Activated T-cell treated with anti-CD3 and anti-CD28 coated beads for 1 hour (primary cell): ENCODE data around the gene ATP9B.
"Not testable (repeated sequence)": the region's sequence is repeated elsewhere in the genome, so short reads cannot be mapped to it uniquely, and the experiment has no call there.

Experiments used
- DNase-seq: peaks from one replicate; pipeline ENCODE4 v3.0.0-alpha.2; 2020; ENCODE audit warnings: low read depth

Gene ATP9B

DNA sequence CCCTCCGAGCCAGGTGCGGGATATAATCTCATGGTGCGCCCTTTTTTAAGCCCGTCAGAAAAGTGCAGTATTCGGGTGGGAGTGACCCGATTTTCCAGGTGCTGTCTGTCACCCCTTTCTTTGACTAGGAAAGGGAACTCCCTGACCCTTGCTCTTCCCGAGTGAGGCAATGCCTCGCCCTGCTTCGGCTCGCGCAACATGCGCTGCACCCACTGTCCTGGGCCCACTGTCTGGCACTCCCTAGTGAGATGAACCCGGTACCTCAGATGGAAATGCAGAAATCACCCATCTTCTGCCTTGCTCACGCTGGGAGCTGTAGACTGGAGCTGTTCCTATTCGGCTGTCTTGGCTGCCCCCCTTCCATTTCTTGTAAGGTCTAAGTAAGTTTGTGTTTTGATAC is 221.2 kb downstream of the ATP9B start:
- DNase-seq, result not testable (repeated sequence)

DNA sequence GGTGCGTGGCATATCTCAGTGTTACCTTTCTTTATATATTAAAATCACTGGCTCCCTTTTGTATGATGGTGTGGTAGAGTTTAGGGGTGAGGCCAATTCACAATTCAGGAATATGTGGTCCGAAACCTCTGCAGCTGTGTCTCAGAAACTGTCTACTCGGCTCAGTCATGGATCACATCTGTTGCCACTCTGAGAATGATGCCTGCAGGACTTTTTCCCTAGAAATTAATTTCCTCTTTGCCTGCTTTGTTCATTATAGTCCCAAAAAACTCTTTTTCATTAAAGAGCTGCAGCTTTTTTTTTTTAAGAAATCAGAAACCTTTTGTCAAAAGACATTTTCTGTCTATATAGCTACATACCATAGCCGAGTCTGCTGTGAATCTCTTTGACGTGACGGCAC is 221.7 kb downstream of the ATP9B start:
- DNase-seq, result no peak

DNA sequence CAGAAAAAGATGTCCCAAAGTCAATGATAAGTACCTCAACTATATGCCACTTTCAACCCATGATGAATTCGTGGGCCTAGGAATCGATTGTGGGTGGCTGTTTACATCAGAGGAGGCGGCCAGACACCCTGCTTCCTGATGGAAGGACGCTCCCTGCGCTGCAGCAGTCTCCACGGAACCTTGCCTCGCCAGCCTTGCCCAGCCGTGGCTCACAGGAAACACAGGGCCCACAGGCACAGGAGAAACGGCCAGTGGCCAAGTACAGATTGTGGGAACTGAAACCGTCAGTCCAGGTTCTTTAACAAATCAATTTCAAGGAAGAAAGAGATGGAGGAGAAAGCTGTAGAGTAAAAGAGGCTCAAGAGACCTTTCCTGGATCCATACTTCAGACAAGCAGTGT is 225.0 kb downstream of the ATP9B start:
- DNase-seq, result no peak

DNA sequence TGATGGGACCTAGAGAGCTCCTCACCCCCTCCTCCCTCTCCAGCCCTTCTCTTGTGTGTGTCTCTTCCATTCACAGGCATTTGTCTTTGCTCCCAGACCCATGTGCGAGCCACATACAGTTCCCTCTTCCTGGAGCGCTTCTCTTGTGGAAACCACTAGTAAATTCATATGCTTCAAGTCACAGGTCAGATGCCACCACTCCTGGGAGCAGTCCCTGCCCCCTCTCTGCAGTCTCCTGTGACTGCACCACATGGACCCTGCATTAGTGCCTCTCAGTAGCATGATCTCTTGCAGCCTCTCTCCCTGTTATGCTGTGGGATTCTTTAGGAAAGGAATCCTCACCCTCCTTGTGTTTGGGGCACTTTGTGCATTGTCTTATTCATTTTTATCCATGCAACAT is 230.1 kb downstream of the ATP9B start:
- no peak for DNase-seq

DNA sequence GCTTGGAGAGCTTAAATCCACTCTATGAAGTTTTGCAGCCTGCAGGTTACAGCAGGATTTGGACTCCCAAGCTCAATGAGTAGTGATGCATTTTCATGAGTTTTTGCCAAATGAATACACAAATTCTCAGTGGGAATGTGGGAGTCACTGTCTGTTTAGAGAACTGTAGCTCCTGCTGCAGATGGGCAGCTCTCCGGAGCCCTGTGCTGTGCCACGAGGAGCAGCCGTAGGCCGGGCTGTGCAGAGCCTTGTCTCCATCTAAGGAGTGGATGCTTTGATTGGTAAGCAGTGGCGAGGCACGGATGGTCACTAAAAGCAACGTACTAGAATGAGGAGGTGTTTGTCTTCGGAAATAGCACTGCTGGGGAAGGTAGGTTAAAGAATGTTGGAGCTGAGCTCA is 230.5 kb downstream of the ATP9B start:
- no peak for DNase-seq

DNA sequence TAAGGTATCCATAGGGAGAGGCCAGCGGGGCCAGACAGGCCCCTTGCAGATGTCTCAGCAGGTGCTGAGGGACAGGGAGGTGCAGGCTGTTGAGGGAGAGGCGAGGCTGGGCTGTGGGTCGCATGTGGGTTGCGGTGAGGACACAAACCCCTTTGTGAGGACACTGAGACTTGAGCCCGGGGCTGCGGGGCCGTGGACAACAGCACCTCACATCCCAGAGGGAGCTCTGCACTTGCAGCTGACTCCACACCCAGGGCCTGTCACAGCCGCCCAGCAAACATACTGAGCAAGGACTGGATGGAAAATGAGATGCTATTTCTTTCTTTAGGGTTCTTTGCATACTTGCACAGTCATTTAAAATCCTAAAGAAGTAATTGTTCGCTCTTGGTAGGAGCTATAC is 231.2 kb downstream of the ATP9B start:
- no peak for DNase-seq

DNA sequence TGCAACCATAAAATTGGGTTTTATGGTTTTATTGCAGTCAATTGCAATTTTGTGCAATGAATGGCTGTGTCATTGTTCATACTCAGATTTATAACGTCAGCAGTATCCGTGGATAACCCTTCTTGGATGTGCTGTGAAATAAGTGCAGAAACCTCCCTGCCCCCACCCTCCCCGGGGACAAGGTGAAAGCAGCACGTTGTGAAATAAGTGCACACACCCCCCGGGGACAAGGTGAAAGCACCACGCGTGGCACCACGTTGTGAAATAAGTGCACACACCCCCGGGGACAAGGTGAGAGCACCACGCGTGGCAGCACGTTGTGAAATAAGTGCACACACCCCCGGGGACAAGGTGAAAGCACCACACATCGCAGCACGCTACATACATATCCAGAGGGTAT is 232.9 kb downstream of the ATP9B start:
- no peak for DNase-seq

DNA sequence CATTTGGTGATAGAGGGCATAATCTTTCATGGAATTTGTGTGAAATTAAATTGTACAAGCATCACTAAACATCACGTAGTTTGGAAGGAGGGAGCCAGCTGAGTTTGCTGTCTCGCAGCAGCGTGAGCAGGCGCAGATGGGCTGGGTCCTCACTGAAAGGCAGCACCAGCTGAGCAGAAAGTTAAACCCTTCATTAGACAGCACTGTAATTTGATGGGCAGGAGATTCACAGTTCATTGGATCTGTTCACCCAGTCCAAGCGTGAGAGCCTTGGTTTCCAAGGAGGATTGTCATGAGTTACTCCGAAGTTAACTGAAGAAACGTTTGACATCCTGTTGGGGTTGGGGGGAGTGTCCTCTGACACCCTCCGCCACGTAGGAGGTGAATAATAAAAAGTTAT is 236.7 kb downstream of the ATP9B start:
- no peak for DNase-seq

DNA sequence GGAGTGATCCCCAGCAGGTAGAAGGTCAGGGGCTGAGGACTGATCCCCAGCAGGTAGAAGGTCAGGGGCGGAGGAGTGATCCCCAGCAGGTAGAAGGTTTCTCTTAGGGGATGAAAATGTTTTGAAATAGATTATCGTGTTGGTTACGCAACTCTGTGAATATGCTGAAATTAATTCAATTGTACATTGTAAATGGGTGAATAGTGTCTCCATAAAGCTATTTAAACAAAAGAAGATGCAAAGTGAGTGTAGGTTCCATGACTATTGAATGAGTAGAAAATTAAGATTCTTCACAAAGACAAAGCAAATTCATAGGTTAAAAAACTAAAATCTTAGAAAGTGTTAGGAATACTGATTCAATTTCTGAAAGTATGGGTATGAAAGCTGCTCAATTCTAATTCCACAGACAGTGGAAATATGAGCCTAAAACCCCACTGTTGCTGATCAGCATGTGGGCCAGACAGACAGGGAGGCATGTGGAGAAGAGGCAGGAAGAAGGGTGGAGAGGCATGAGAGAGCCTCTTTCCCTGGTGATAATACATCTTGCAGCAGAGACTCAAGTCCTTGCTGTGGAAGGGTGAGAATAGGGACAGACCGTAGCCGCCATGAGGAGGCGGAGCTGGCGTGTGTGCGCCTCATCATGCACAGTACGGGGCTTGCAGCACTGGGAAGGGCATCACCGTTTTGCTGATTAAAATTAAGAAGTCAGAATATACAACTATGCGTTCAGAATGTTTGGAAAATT is 240.6 kb downstream of the ATP9B start:
- DNase-seq, result no peak

DNA sequence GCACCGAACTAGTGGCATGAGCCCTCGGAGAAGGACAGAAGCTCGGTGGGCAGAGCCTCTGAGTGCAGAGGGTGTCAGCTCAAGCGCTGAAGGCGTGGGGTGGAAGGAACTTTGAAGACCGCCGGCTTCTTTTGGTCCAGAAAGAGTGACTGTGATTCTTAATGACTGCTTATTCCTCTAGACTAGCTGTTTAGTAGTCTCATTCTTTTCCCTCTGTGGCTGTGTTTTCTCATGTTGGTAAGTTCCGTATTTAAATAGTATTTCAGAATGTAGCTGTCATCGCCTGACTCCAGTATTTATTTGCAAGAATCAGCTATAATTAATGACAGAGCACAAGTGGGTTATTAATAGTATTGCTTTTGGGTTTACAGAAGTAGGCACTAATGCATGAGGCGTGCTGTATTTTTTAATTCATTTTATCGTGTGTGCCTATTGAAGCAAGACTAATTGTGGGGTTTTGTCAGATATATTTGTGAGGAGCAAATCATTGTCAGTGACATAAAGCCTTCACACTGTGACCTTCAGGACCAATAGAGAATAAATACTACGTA is 245.7 kb downstream of the ATP9B start:
- DNase-seq, result no peak

DNA sequence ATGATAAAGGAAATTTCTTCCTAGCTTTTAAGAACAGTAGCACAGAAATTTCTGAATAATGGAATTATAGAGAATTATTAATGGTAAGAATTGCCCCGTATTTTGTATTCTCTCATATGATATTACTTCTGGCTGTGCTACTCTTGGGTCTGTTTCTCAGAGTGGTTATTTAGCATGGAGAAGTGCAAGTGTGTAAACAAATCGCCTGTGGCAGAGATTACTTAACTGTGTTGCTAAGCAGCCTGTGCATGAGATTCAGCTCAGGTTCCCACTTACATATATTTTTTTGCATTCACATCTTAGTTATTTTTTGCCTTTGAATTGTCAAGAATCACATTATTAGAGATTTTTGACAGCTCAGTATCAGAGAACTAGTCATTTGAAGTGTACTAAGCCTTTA is 246.4 kb downstream of the ATP9B start:
- DNase-seq, result no peak

DNA sequence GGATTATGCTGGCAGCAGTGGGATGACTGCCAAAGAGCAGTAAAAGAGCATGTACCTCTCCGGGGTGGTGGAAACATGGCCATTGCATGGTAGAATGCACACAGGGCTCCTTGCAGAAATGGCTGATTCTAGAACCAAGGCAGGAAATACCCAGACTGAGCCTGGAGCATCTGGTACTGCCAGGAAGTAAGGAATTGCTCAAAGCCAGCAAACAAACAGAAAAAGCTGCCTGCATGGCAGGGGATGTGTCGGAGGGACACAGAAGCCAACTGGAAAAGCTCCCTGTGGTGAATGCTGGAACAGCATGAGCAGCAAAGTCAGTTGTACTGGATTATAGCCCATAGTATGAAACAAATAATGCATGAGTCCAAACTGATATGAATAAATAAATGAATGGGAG is 248.5 kb downstream of the ATP9B start:
- DNase-seq, result no peak

DNA sequence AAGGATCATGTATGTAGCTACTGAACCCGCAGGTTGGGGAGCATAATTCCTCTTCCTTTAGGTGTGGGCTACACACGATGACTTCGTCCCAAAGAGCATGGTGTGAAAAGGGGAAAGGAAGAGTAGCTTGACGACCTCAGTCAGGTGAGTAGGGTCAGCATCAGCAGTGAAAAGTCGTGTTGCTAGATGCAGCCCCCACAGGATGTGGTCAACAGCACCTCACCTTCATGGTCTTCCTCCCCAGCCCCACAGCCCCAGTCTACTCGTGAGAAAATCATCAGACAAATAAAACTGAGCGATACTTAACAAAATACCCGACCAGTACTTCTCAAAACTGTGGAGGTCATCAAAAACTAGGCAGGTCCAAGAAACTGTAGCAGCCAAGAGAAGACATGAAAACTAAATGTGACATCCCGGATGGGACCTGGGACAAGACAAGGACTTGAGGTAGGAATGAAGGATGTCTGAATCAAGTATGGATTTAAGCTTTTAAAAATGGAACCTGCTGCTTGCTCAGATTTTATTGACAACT is 249.0 kb downstream of the ATP9B start:
- no peak for DNase-seq

DNA sequence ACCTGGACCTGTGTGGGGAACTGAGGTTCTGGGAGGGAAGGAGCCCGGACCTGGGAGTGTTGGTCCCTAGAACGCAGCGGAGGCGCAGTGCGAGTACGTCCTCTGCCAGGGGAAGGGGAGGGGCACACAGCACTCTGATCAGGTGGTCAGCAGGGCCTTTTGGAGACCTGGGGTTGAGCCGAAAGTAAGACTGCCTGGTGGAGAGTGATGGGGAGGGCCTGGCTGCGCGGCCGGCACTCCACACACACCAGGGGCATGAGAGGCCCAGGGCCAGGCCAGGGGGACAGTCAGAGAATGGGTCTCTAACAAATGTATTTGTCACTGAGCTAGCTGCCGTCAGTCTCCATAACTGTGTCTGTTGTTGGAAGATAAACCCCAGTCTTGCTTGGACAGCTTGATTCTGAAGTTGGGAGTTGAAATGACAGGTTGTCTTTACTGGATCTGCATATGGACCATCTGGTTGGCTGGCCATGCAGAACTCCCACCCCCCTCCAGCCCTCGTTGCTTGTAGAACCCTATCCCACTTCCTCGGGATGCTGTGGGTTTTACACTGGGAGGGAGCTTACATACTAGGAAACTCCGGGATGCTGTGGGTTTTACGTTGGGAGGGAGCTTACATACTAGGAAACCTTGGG is 251.1 kb downstream of the ATP9B start:
- no peak for DNase-seq

DNA sequence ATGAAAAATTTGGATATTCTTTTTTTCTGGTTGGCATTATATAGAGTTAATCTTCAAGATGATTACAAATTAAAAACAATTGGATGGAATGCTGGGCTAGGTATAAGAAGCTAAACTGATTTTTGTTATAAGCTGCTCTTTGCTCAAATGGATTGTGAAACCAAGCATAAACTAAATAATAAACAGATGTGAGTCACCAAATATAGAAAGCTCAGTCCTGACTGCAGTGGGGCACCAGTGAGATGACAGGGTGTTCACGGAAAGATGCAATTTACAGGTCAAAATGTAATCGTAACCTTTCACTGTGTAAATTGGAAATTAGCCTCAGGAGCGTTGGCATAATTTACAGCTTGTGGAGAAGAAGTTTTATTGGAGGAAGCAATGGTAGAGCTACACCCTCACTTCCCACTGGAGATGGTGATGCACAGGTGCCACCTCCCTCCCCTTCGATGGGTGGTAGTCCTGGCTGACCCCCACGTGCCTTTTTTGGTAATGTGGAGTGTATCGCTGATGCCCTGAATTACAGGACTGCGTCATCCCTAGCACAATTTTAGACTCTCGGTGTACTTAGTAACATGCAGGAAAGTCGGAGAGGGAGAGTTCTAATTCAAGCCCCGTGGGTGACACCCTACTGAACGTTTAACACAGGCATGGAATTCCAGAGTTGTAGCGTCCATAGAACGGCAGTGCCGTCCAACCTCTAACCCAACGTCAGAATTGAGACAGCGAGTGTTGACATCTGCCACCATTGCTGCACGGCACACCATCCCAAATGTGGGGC is 252.6 kb downstream of the ATP9B start:
- DNase-seq, result no peak

DNA sequence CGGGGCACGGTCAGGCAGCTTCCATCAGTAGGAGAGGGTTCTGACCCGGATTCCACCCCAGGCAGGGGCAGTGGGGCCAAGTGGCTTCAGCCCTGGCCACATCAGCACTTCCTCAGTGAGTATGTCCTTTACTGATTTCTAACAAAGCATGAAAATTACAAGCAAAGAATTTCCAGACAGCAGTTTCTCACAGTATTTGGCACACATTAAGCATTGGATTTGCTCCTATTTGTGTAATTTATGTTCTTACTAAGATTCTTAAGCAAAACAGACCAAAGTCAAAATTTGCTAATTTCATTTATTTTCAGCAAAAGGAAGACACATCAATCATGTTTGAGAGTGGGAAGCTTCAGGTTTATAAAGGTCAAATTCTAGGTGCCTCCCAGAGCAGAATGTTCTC is 253.2 kb downstream of the ATP9B start:
- no peak for DNase-seq

DNA sequence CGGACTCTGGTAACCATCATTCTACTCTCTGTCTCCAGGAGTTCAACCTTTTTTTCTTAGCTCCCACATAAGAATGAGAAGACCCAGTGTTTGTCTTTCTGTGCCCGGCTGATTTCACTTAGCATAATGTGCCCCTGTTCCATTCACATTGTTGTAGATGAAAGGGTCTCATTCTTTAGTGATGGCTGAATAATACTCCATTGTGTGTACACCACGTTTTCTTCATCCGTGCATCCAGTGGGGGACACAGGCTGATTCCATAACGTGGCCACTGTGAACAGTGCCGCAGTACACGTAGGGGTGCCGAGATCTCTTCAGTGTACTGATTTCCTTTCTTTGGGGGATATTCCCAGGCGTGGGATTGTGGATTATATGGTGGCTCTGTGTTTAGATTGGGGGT is 254.3 kb downstream of the ATP9B start:
- no peak for DNase-seq

DNA sequence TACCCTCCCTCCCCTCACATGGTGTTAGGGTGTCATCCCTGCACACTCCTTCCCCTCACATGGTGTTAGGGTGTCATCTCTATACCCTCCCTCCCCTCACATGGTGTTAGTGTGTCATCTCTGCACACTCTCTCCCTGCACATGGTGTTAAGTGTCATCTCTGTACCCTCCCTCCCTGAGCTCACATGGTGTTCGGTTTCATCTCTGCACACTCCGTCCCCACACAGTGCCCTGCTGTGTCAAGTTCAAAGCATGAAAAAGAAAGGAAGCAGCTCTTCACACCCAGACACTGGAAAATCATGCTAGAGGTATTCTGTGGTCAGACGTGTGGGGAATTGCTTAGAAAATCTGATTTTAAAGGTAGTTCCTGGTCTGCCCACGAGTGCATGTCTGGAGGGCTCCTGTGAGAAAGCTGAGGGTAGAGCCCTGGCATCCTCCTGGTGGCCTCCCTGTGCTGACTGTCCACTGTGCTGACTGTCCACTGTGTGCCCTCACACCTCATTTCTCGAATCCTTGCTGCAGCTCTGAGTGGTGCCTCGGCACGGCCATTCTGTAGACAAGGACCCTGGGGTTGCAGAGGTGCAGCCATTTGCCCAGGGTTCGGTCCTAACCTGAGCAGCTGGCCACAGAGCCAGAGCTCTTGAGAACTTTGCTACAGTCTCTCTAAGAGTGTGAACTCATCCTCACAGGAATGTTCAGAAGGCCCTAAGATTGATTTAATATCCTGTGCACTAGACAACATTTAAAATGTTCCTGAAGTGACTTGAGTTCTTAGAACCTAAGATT is 257.4 kb downstream of the ATP9B start:
- no peak for DNase-seq

DNA sequence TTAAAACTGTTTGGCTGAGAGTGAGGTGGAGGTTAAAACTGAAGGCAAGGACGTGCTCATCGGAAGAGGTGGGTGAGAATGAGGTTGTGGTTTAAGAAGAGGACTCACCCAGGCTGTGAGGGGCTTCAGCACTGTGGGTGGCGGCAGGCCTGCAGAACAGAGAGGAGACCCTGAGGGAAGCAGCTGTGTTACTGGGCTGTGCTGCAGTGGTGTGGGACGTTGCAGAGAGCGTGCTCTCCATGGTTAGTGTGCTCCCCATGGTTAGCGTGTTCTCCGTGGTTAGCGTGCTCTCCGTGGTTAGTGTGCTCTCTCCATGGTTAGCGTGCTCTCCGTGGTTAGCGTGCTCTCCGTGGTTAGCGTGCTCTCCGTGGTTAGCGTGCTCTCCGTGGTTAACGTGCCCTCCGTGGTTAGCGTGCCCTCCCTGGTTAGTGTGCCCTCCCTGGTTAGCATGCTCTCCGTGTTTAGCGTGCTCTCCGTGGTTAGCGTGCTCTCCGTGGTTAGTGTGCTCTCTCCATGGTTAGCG is 258.1 kb downstream of the ATP9B start:
- DNase-seq, result no peak

DNA sequence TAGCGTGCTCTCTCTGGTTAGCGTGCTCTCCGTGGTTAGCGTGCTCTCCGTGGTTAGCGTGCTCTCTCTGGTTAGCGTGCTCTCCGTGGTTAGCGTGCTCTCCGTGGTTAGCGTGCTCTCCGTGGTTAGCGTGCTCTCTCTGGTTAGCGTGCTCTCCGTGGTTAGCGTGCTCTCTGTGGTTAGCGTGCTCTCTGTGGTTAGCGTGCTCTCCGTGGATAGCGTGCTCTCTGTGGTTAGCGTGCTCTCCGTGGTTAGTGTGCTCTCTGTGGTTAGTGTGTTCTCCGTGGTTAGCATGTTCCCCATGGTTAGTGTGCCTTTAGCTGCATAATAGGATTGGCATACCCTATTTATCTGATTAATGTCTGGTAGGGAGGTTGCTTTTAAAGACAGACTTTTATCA is 258.7 kb downstream of the ATP9B start:
- not testable (repeated sequence) for DNase-seq

DNA sequence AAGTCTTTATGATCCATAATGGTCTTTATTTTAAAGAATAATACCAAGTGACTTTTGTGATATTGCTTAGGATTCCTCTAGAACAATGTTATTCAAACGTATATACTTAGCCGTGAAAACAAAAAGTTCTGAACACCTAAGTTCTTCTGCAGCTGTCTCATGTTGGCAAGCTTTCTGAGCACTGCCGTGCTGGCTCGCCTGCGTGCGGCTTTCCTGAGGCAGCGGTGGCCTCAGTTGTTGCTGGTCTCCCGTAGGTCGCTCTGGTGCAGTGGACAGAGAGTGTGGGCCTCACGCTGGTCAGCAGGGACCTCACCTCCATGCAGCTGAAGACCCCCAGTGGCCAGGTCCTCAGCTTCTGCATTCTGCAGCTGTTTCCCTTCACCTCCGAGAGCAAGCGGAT is 259.7 kb downstream of the ATP9B start:
- no peak for DNase-seq

DNA sequence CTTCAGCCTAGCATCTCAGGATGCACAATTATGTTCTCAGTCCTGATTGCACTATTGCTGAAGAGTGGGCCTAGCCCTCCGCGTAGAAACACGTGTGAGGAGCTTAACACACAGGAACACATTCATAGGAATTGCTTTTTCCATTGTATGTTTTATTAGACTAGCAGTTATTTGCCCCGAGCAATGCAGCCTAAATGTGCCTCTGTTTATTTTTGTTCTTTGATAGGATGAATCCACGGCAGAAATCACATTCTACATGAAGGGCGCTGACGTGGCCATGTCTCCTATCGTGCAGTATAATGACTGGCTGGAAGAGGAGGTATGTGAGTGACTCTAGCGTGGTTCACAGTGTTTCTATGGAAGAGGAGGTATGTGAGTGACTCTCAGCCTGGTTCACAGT is 260.6 kb downstream of the ATP9B start:
- no peak for DNase-seq
